ENCODE results near the gene MAST2. TPM values are rescaled to one million over a fixed set of nuclear protein-coding genes. Genes with fewer than 3 reads are reported as not detected.

The MAST2 gene
- total RNA-seq, 1 experiment from 2014 or later, result 11.1 TPM

GRCh38 chr1:46012236-46012635 lies 208.8 kb downstream of the MAST2 start:
- DNase-seq (ENCODE audit: extremely low read depth, low read depth), result no peak

DNA sequence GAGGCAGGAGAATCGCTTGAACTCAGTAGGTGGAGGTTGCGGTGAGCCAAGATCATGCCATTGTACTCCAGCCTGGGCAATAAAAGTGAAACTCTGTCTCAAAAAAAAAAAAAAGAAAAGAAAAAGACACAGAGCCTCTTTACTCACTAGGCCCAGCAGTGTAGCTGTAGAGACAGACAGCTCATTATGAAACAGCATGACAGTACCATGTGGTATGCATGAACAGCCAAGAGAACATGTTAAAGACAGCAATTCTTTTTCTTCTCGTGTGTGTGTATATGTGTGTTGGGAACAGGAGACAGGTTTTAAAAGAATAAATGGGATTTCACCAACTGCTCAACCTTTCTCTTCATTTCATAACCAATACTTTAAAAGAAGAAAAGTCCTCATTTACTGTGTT lies 210.2 kb downstream of the MAST2 start:
- DNase-seq (ENCODE audit: extremely low read depth, low read depth), result no peak

DNA sequence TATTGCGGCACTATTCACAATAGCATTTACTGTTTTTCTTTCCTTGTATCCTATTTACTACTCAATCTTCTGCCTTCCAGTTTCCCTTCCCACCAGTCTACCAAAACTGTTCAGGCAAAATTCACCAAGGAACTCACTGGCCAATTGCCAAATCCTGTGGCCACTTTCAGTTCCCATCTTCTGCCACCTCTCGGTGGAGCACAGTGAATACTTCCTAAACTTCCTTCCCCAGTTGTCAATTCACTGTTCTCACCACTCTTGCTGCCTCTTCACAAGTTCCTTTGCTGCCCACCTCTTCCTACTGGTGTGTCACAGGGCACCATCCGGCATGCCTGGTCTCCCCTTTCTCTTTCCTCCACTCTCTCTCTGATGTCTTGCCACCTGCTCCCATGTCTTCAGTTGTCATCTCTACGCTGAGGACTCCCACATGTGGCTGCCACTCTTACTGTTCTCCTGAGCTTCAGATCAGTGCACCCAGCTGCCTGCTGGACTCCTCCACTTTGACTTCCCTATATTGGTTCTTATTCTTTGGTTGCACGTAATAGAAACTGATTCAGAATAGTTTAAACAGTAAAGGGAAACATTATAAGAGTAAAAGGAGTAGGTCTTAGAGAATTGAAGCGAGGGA lies 214.6 kb downstream of the MAST2 start:
- DNase-seq (ENCODE audit: extremely low read depth, low read depth), result no peak

DNA sequence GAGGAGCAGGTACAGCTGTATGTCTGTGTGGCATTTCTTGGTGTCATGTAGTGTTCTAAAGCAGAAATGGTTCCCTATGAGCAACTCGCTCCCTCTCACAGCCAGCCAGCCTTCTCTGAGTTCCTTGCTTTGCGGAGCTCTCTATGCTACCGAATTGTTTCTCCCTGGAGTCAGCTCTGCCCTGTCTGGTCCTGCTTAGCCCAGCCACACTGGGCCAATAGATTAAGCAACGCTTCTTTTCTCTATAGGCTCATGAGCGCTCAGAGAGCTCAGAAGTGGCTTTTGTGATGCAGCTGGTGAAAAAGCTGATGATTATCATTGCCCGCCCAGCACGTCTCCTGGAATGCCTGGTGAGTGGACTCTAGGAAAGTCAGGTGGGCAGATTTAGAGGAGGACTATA lies 215.9 kb downstream of the MAST2 start:
- no peak for DNase-seq (ENCODE audit: extremely low read depth, low read depth)

DNA sequence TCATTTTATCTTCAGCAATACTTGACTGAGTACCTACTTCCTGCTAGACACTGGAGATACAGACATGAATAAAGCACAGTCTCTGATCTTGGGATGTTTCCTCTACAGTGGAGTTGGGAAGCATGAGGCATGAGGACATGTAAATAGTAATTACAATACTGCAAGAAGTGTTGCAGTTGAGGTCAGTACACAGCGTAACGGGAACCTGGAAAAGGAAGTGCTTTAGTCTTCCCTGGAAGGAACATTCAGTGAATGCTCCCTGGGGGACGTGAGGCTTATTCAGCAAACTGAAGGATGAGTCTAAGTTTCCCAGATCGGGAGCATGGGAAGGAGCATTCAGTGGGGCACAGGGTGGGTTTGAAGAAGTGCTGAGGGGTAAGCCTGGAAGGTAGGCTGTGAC lies 216.6 kb downstream of the MAST2 start:
- DNase-seq (ENCODE audit: extremely low read depth, low read depth), result no peak

- no peak for DNase-seq (ENCODE audit: extremely low read depth, low read depth)
Observed at GRCh38 chr1:46021046-46021996, 217.9 kb downstream of the MAST2 start.

DNA sequence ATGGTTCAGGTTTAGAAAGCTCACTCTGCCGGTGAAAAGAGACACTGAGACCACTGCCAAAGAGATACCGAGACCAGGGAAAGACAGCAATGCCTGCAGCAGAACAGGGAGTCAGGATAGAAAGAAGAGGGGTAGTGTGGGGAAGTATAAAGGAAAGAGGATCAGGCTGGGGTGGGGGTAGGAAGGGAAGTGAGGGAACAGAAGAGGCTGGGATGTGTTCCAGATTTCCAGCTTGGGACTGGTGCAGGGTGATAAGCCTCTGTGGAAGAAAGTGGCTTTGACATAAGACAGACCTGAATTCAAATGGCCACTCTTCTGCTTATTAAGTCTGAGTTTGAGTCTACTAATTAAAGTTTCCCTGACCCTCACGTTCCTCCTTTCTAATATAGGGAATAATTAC lies 223.1 kb downstream of the MAST2 start:
- no peak for DNase-seq (ENCODE audit: extremely low read depth, low read depth)

DNA sequence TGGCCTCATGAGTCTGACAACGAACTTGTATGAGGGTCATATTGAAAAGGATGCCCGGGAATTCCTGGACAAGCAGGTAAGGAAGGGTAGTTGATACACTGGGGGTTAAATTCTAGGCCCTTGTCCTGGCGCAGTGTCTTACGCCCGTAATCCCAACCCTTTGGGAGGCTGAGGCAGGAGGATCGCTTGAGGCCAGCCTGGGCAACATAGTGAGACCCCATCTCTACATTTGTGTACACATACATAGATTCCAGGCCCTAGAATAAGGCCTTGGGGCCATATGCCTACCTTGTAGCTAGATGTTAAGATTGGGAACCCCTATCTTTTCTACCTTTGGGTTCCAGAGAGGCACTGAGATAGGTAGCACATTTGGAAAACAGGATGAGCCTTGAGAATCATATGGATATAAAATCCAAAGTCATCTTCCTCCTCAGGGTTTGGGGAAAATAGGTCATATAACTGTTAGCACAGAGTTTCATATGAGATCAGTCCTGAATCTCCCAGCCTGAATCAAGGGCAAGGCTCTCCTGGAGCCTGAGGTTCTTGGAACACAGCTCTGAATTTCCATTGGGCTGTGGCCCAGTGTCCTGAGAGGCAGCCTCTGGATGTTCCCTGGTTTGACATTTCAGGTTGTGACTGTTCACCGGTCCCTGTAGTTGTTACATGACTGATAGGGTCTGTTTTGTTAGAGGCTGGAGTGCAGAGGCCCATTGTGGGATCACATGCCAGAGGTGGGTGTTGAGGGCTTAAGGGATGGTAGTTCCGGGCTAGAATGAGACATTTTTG lies 224.6 kb downstream of the MAST2 start:
- no peak for DNase-seq (ENCODE audit: extremely low read depth, low read depth)

- DNase-seq (ENCODE audit: extremely low read depth, low read depth), result no peak
Observed at GRCh38 chr1:46030074-46030870, 226.9 kb downstream of the MAST2 start.

- no peak for DNase-seq (ENCODE audit: extremely low read depth, low read depth)
Observed at GRCh38 chr1:46030876-46031660, 227.7 kb downstream of the MAST2 start.

DNA sequence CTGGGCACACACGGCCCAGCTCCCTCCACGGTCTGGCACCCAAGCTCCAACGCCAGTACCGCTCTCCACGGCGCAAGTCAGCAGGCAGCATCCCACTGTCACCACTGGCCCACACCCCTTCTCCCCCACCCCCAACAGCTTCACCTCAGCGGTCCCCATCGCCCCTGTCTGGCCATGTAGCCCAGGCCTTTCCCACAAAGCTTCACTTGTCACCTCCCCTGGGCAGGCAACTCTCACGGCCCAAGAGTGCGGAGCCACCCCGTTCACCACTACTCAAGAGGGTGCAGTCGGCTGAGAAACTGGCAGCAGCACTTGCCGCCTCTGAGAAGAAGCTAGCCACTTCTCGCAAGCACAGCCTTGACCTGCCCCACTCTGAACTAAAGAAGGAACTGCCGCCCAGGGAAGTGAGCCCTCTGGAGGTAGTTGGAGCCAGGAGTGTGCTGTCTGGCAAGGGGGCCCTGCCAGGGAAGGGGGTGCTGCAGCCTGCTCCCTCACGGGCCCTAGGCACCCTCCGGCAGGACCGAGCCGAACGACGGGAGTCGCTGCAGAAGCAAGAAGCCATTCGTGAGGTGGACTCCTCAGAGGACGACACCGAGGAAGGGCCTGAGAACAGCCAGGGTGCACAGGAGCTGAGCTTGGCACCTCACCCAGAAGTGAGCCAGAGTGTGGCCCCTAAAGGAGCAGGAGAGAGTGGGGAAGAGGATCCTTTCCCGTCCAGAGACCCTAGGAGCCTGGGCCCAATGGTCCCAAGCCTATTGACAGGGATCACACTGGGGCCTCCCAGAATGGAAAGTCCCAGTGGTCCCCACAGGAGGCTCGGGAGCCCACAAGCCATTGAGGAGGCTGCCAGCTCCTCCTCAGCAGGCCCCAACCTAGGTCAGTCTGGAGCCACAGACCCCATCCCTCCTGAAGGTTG lies 231.4 kb downstream of the MAST2 start:
- no peak for DNase-seq (ENCODE audit: extremely low read depth, low read depth)

DNA sequence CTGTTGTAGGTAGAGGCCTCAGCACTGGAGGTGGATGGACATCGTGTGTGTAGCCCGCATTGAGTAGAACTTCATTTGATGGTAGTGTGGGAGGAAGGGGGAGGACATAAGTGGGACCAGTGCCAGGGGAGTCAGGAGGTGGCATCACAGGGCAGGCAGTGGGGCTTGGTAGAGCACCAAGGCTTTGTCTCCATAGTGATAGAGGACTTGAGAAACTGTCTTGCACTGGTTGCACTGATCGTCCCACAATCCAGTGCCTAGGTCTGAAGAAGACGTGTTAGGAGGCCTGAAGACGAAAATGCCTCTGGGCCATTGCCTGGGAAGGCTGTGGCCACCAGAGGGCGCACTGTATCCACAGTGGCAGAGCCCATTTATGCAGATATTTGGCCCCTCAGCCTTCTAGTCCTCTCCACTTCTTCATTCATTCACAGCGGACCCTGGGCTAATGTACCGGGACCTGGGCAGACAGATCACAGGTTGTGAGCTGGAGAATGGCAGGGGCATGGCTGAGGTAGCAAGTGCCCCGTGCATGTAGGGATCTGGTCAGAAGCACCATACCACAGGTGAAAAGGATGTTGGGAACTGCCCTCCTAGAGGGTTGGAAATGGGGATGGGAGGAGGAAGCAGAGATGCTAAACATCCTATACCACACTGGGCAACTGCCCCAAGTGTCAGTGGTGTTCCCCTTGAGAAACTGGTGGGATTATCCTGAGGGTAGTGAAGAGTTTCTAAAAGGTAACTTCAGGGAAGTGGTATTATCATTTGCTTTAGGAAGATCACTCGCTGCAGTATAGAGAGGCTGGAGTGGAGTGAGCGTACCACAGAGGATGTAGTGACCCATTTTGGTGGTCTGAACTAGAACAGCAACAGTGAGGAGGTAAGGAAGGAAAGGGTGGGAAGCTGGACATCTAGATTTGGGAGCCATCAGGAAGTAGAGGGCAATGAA lies 233.8 kb downstream of the MAST2 start:
- DNase-seq (ENCODE audit: extremely low read depth, low read depth), result peak; percentile 60

- no peak for DNase-seq (ENCODE audit: extremely low read depth, low read depth)
Observed at GRCh38 chr1:46039571-46040052, 236.2 kb downstream of the MAST2 start.

- no peak for DNase-seq (ENCODE audit: extremely low read depth, low read depth)
Observed at GRCh38 chr1:46041551-46041950, 238.1 kb downstream of the MAST2 start.

GRCh38 chr1:46041974-46042373 lies 238.6 kb downstream of the MAST2 start:
- DNase-seq (ENCODE audit: extremely low read depth, low read depth), result no peak

- no peak for DNase-seq (ENCODE audit: extremely low read depth, low read depth)
Observed at GRCh38 chr1:46043458-46044017, 240.1 kb downstream of the MAST2 start.

DNA sequence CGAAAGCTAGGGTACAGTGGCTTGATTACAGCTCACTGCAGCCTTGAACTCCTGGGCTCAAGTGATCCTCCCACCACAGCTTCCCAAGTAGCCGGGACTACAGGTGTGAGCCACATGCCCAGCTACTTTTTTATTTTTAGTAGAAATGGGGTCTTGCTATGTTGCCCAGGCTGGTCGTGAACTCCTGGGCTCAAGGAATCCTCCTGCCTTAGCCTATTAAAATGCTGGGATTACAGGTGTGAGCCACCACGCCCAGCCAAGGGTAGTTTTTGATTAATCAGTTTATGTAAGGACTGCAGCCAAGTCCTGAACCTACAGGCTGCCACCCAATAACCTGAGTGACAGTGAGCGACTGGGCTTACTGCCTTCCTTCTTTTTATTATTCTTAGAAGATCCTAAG lies 240.7 kb downstream of the MAST2 start:
- no peak for DNase-seq (ENCODE audit: extremely low read depth, low read depth)

Measured in NCI-H460 (cell line).